Trophoblast cell (in vitro differentiated cells and primary cell): ENCODE data around the gene IFNGR2.

ENCODE experiments used
- DNase-seq, 2 donors: peaks; one replicate each; pipeline ENCODE4 v3.0.0-alpha.2; 2016
- H2AFZ ChIP-seq: 2 replicates; pipeline ENCODE4 v1.6.1; 2013; ENCODE audit warnings: low read length, moderate library complexity, mild to moderate bottlenecking; ENCODE audit not compliant: insufficient read depth, poor library complexity
- H2AK5ac ChIP-seq: 2 replicates; pipeline ENCODE4 v1.6.1; 2013; ENCODE audit warnings: mild to moderate bottlenecking, low read length
- H2BK120ac ChIP-seq: 2 replicates; pipeline ENCODE4 v1.6.1; 2013; ENCODE audit warnings: low read length, mild to moderate bottlenecking, moderate library complexity; ENCODE audit not compliant: insufficient read depth, poor library complexity
- H2BK12ac ChIP-seq: 2 replicates; pipeline ENCODE4 v1.6.1; 2013; ENCODE audit warnings: mild to moderate bottlenecking, low read length, moderate library complexity
- H2BK5ac ChIP-seq: 2 replicates; pipeline ENCODE4 v1.6.1; 2013; ENCODE audit warnings: low read length, low read depth, moderate library complexity, mild to moderate bottlenecking; ENCODE audit not compliant: poor library complexity
- H3K14ac ChIP-seq: 2 replicates; pipeline ENCODE4 v1.6.1; 2013; ENCODE audit warnings: mild to moderate bottlenecking, low read length
- H3K18ac ChIP-seq: 2 replicates; pipeline ENCODE4 v1.6.1; 2013; ENCODE audit warnings: mild to moderate bottlenecking, low read length
- H3K23ac ChIP-seq: 2 replicates; pipeline ENCODE4 v1.6.1; 2013; ENCODE audit warnings: low read length
- H3K27ac ChIP-seq: 2 replicates; pipeline ENCODE4 v1.5.1; 2013; ENCODE audit warnings: low read depth, mild to moderate bottlenecking, inconsistent platforms, low read length, moderate library complexity
- H3K27me3 ChIP-seq: 2 replicates; pipeline ENCODE4 v1.6.1; 2013; ENCODE audit warnings: inconsistent platforms, mild to moderate bottlenecking, low read length, moderate library complexity; ENCODE audit not compliant: insufficient read depth
- H3K36me3 ChIP-seq, 2 experiments: 1 replicate in 1 of 2; 2 replicates in 1 of 2; pipeline ENCODE4 v1.6.1; 2013; ENCODE audit warnings: low read length in 2 of 2, mild to moderate bottlenecking in 2 of 2, moderate library complexity in 1 of 2; ENCODE audit not compliant: insufficient read depth in 2 of 2, control insufficient read depth in 1 of 2
- H3K4ac ChIP-seq: 2 replicates; pipeline ENCODE4 v1.6.1; 2013; ENCODE audit warnings: low read depth, mild to moderate bottlenecking, low read length, moderate library complexity
- H3K4me1 ChIP-seq, 2 experiments: 1 replicate in 1 of 2; 2 replicates in 1 of 2; pipeline ENCODE4 v1.6.1; 2013; ENCODE audit warnings: low read length in 2 of 2, mild to moderate bottlenecking in 2 of 2, moderate library complexity in 1 of 2; ENCODE audit not compliant: insufficient read depth in 2 of 2, control insufficient read depth in 1 of 2
- H3K4me2 ChIP-seq: 2 replicates; pipeline ENCODE4 v1.6.1; 2013; ENCODE audit warnings: inconsistent platforms, mild to moderate bottlenecking, low read length, moderate library complexity
- H3K4me3 ChIP-seq: 2 replicates; pipeline ENCODE4 v1.5.1; 2013; ENCODE audit warnings: mild to moderate bottlenecking, low read depth, low read length, inconsistent platforms
- H3K79me1 ChIP-seq: one replicate; pipeline ENCODE4 v1.6.1; 2013; ENCODE audit warnings: low read length
- H3K79me2 ChIP-seq: 2 replicates; pipeline ENCODE4 v1.6.1; 2013; ENCODE audit warnings: low read length, mild to moderate bottlenecking; ENCODE audit not compliant: control insufficient read depth, insufficient read depth, poor library complexity
- H3K9ac ChIP-seq: 2 replicates; pipeline ENCODE4 v1.6.1; 2013; ENCODE audit warnings: mild to moderate bottlenecking, low read length
- H3K9me3 ChIP-seq: 2 replicates; pipeline ENCODE4 v1.6.1; 2013; ENCODE audit warnings: low read depth, mild to moderate bottlenecking, control low read depth, inconsistent platforms, low read length; ENCODE audit not compliant: insufficient read depth
- H4K12ac ChIP-seq: 2 replicates; pipeline ENCODE4 v1.6.1; 2013; ENCODE audit warnings: low read depth, mild to moderate bottlenecking, low read length, moderate library complexity
- H4K8ac ChIP-seq: 2 replicates; pipeline ENCODE4 v1.6.1; 2013; ENCODE audit warnings: low read depth, mild to moderate bottlenecking, low read length, moderate library complexity
- H4K91ac ChIP-seq: one replicate; pipeline ENCODE4 v1.6.1; 2013; ENCODE audit warnings: low read depth, mild to moderate bottlenecking, low read length, moderate library complexity
- WGBS: extraction: QIAGEN DNeasy Blood & Tissue Kit; methylation state at CpG from one replicate; pipeline ENCODE4 v1.1.7; 2013; ENCODE audit warnings: missing lambda C conversion rate; ENCODE audit not compliant: insufficient read length, insufficient coverage; ENCODE audit errors: extremely low coverage; 5-methylcytosine and 5-hydroxymethylcytosine counted together

Gene IFNGR2

DNA sequence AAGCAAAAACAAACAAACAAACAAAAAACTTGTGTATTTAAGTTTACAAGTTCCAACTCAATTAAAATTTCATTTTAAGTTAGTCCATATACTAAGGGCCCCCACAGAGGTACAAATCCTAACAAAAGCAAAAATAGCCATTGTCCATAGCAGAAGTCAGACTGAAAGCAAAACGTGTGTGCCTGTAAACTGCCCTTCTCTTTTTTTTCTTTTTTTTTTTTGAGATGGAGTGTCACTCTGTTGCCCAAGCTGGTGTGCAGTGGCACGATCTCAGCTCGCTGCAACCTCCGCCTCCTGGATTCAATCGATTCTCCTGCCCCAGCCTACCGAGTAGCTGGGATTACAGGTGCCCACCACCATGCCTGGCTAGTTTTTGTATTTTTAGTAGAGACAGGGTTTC is 11.6 kb upstream of the IFNGR2 start:
- Histone ChIP-seq H4K8ac (no peak overlapping the region), H4K91ac (no peak overlapping the region), H2AFZ (no peak overlapping the region), H3K9me3 (no peaks in the 10 kb centered on the region), H2BK120ac (no peak overlapping the region), H2BK5ac (no peak overlapping the region), H3K4me1 (no peaks in the 10 kb centered on the region), H3K23ac (no peak overlapping the region), H3K4me2 (no peak overlapping the region), H3K9ac (no peak overlapping the region), H3K14ac (no peak overlapping the region), H3K4me3 (no peak overlapping the region), H4K12ac (no peak overlapping the region), H3K4ac (no peak overlapping the region), H3K79me2 (no peaks in the 10 kb centered on the region), H3K27me3 (no peaks in the 10 kb centered on the region), H2AK5ac (no peak overlapping the region), H3K36me3 (no peaks in the 10 kb centered on the region), H2BK12ac (no peak overlapping the region), H3K27ac (no peak overlapping the region), H3K18ac (no peak overlapping the region), H3K79me1 (no peaks in the 10 kb centered on the region)
- no peak for DNase-seq
- no CpG with 5 or more reads among the region's 6 CpGs for WGBS

DNA sequence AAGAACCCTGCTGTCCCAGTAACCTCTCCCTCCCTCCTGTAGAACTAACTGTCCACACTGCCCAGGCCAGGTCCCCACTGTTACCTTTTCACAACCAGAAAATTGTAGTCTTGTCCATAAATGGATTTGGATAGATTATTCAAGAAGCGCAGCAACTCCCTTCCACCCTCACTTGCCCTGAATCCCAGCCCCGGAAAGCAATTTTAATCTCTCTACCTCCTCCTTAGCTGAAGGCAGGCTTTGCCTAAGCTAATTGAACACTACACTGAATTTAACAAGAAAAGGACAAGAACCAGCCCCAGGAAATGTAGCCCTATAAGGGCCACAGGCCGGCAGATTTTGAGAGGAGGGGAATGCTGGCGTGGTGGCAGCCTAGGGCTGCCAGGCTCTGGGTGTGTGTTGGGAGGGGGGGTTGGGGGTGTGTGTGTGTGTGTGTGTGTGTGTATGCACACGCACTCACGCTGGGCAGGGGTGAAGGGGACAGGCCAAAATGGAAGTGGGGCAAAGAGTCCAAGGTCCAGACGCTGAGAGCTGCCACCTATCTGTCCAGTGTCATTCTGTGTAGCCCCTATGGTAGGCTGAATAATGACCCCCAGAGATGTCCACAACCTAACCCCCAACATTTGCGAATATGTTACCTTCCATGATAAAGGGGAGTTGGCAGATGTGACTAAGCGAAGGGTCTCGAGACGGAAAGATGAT is 10.8 kb upstream of the IFNGR2 start:
- Histone ChIP-seq H3K4me3 (no peak overlapping the region), H2AFZ (no peak overlapping the region), H2BK120ac (no peak overlapping the region), H3K79me1 (no peaks in the 10 kb centered on the region), H4K91ac (no peak overlapping the region), H3K18ac (no peak overlapping the region), H3K4me1 (no peaks in the 10 kb centered on the region), H2BK12ac (no peak overlapping the region), H3K36me3 (no peaks in the 10 kb centered on the region), H4K8ac (no peak overlapping the region), H3K27ac (no peak overlapping the region), H3K14ac (no peak overlapping the region), H2BK5ac (no peak overlapping the region), H3K4me2 (no peak overlapping the region), H2AK5ac (no peak overlapping the region), H3K79me2 (no peaks in the 10 kb centered on the region), H3K9ac (no peak overlapping the region), H3K9me3 (no peaks in the 10 kb centered on the region), H4K12ac (no peak overlapping the region), H3K23ac (no peak overlapping the region), H3K4ac (no peak overlapping the region), H3K27me3 (no peaks in the 10 kb centered on the region)
- no peak for DNase-seq
- WGBS, result no CpG with 5 or more reads among the region's 11 CpGs

DNA sequence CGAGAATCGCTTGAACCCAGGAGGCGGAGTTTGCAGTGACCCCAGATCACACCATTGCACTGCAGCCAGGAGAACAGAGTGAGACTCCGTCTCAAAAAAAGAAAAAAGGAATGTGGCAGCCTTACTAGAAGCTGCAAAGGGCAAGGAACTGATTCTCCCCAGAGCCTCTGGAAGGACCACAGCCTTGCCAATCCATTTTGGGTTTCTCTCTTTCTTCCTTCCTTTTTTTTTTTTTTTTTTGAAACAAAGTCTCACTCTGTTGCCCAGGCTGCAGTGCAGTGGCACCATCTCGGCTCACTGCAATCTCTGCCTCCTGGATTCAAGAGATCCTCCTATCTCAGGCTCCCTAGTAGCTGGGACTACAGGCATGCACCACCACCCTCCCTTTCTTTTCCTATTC is 9.9 kb upstream of the IFNGR2 start:
- no peaks in the 10 kb centered on the region for H3K9me3 ChIP-seq
- no CpG with 5 or more reads among the region's 5 CpGs for WGBS

DNA sequence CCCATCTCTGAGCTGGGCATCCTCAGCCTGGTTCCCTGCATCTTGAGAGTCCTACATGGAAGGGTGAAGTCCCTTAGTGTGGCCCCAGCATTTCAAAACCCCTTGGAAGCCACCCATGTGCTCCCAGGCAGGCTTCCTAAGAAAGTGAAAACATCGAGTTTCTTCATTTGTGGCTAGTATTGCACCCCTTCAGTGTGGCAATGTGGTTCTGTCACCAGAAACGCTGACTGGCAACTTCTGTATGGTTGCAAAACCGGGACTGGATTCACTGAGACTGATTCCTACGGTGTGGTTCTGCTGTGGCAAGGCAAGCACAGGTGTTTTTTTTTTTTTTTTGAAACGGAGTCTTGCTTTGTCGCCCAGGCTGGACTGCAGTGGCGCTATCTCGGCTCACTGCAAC is 9.0 kb upstream of the IFNGR2 start:
- no peaks in the 10 kb centered on the region for H3K27me3 ChIP-seq
- no peak overlapping the region for H3K4me2 ChIP-seq
- no peak overlapping the region for H4K8ac ChIP-seq
- H3K36me3 ChIP-seq, result no peaks in the 10 kb centered on the region
- H3K9ac ChIP-seq, result no peak overlapping the region
- no peak overlapping the region for H4K91ac ChIP-seq
- H3K18ac ChIP-seq, result no peak overlapping the region
- H2AK5ac ChIP-seq, result no peak overlapping the region
- no peak overlapping the region for H3K14ac ChIP-seq
- H3K23ac ChIP-seq, result no peak overlapping the region
- no peak overlapping the region for H2BK5ac ChIP-seq
- no peak overlapping the region for H3K4me3 ChIP-seq
- H3K27ac ChIP-seq, result no peak overlapping the region
- H3K79me2 ChIP-seq, result no peaks in the 10 kb centered on the region
- no CpG with 5 or more reads among the region's 8 CpGs for WGBS
- H3K4ac ChIP-seq, result no peak overlapping the region
- no peak overlapping the region for H2BK120ac ChIP-seq
- H4K12ac ChIP-seq, result no peak overlapping the region
- no peaks in the 10 kb centered on the region for H3K4me1 ChIP-seq
- no peak overlapping the region for H2AFZ ChIP-seq
- no peaks in the 10 kb centered on the region for H3K9me3 ChIP-seq
- DNase-seq, result peak in 1 of 2 donors; percentile 49
- no peak overlapping the region for H2BK12ac ChIP-seq
- H3K79me1 ChIP-seq, result no peaks in the 10 kb centered on the region

More for the DNA sequence above, 9.9 kb upstream of the IFNGR2 start:
- H3K4me2 ChIP-seq, result no peak overlapping the region
- no peak overlapping the region for H3K14ac ChIP-seq
- H3K36me3 ChIP-seq, result no peaks in the 10 kb centered on the region
- no peak overlapping the region for H3K9ac ChIP-seq
- no peak overlapping the region for H4K8ac ChIP-seq
- H2BK5ac ChIP-seq, result no peak overlapping the region
- H3K27me3 ChIP-seq, result no peaks in the 10 kb centered on the region
- no peaks in the 10 kb centered on the region for H3K79me1 ChIP-seq
- no peak overlapping the region for H2BK120ac ChIP-seq
- no peak overlapping the region for H3K18ac ChIP-seq
- no peak overlapping the region for H3K4me3 ChIP-seq
- H3K27ac ChIP-seq, result no peak overlapping the region
- no peak overlapping the region for H4K12ac ChIP-seq
- no peaks in the 10 kb centered on the region for H3K4me1 ChIP-seq
- no peak overlapping the region for H3K4ac ChIP-seq
- no peak overlapping the region for H3K23ac ChIP-seq
- no peak for DNase-seq
- H4K91ac ChIP-seq, result no peak overlapping the region
- no peak overlapping the region for H2AFZ ChIP-seq
- no peak overlapping the region for H2AK5ac ChIP-seq
- no peak overlapping the region for H2BK12ac ChIP-seq
- no peaks in the 10 kb centered on the region for H3K79me2 ChIP-seq
